Endodermal cell (in vitro differentiated cells): ENCODE measurements around the gene ZFYVE28. TPM values are rescaled to one million over a fixed set of nuclear protein-coding genes. Genes with fewer than 3 reads are reported as not detected.

Experiments
- DNase-seq: peaks from one replicate; pipeline ENCODE4 v3.0.0-alpha.2; 2017
- H3K27ac ChIP-seq: 2 replicates; pipeline ENCODE4 v1.5.1; 2013; ENCODE audit warnings: mild to moderate bottlenecking, low read depth, low read length, moderate library complexity
- H3K27me3 ChIP-seq: 2 replicates; pipeline ENCODE4 v1.6.1; 2013; ENCODE audit warnings: mild to moderate bottlenecking, low read length, moderate library complexity; ENCODE audit not compliant: insufficient read depth, control insufficient read depth, poor library complexity, severe bottlenecking
- H3K36me3 ChIP-seq: 2 replicates; pipeline ENCODE4 v1.7.0; 2013; ENCODE audit warnings: mild to moderate bottlenecking, low read length, moderate library complexity; ENCODE audit not compliant: control insufficient read depth, insufficient read depth
- H3K4me1 ChIP-seq: one replicate; pipeline ENCODE4 v1.7.0; 2013; ENCODE audit warnings: low read length; ENCODE audit not compliant: control insufficient read depth, insufficient read depth
- H3K4me3 ChIP-seq: 2 replicates; pipeline ENCODE4 v1.5.1; 2013; ENCODE audit warnings: mild to moderate bottlenecking, low read length, moderate library complexity
- H3K9ac ChIP-seq: 2 replicates; pipeline ENCODE4 v1.6.1; 2013; ENCODE audit warnings: mild to moderate bottlenecking, low read length, moderate library complexity; ENCODE audit not compliant: poor library complexity, severe bottlenecking; ENCODE audit errors: extremely low read depth
- H3K9me3 ChIP-seq: 2 replicates; pipeline ENCODE4 v1.6.1; 2013; ENCODE audit warnings: mild to moderate bottlenecking, low read length, moderate library complexity; ENCODE audit not compliant: control insufficient read depth
- H3K27ac Mint-ChIP-seq: 2 replicates; pipeline ENCODE4 v1.8.0; 2020; ENCODE audit warnings: mixed read lengths
- H3K27me3 Mint-ChIP-seq: 2 replicates; pipeline ENCODE4 v1.8.0; 2021; ENCODE audit warnings: mild to moderate bottlenecking, mixed read lengths; ENCODE audit not compliant: insufficient read depth
- H3K36me3 Mint-ChIP-seq: 2 replicates; pipeline ENCODE4 v1.8.0; 2020; ENCODE audit warnings: low read depth, mixed read lengths
- H3K4me1 Mint-ChIP-seq: 2 replicates; pipeline ENCODE4 v1.8.0; 2020; ENCODE audit warnings: mixed read lengths
- H3K4me3 Mint-ChIP-seq: 2 replicates; pipeline ENCODE4 v1.8.0; 2020; ENCODE audit warnings: mild to moderate bottlenecking, moderate library complexity, mixed read lengths
- H3K9me3 Mint-ChIP-seq: 2 replicates; pipeline ENCODE4 v1.8.0; 2020; ENCODE audit warnings: mild to moderate bottlenecking, mixed read lengths
- WGBS, 2 experiments: methylation state at CpG; one replicate each; pipeline versions ENCODE4 v1.1.5 to v1.1.7; 2013; ENCODE audit warnings: missing lambda C conversion rate in 2 of 2, mixed read lengths in 1 of 2; ENCODE audit not compliant: insufficient coverage in 1 of 2, insufficient read length in 1 of 2; 5-methylcytosine and 5-hydroxymethylcytosine counted together
- total RNA-seq, 2 donors: library from RNA; stranded (reverse); fragmentation: NEBNext Ultra II Directional in 1 of 2; extraction: Animal tissue kit (Norgen Biotek cat#: 25700) in 1 of 2; gene quantifications; 2 replicates in 1 of 2; 3 replicates in 1 of 2; pipeline ENCODE4 v1.2.1, GENCODE V29; 2021
- TF ChIP-seq, protein P1 (sequence below): fragments of 200-600 bp; sonication (generic); conservative IDR thresholded peaks from 2 replicates; pipeline ENCODE4 v1.5.0; 2021; ENCODE audit warnings: antibody characterized with exemption, mild to moderate bottlenecking

Gene ZFYVE28
- total RNA-seq, 2 donors from 2014 or later = 0.73 to 1.6 TPM

- WGBS, 2 experiments = 44 to 60% methylated on average over 10 to 15 of the region's 15 CpGs
- Mint-ChIP-seq H3K27ac (no peak overlapping the region), H3K4me1 (peaks cover 12% of the 10 kb centered on the region), H3K36me3 (no peaks in the 10 kb centered on the region), H3K9me3 (no peaks in the 10 kb centered on the region), H3K27me3 (peaks cover 4% of the 10 kb centered on the region), H3K4me3 (peak overlapping the region; percentile 51)
- TF ChIP-seq, protein P1, sequence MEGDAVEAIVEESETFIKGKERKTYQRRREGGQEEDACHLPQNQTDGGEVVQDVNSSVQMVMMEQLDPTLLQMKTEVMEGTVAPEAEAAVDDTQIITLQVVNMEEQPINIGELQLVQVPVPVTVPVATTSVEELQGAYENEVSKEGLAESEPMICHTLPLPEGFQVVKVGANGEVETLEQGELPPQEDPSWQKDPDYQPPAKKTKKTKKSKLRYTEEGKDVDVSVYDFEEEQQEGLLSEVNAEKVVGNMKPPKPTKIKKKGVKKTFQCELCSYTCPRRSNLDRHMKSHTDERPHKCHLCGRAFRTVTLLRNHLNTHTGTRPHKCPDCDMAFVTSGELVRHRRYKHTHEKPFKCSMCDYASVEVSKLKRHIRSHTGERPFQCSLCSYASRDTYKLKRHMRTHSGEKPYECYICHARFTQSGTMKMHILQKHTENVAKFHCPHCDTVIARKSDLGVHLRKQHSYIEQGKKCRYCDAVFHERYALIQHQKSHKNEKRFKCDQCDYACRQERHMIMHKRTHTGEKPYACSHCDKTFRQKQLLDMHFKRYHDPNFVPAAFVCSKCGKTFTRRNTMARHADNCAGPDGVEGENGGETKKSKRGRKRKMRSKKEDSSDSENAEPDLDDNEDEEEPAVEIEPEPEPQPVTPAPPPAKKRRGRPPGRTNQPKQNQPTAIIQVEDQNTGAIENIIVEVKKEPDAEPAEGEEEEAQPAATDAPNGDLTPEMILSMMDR = no peak
- H3K27ac ChIP-seq = no peak overlapping the region
- DNase-seq = no peak
- H3K4me1 ChIP-seq = no peaks in the 10 kb centered on the region
- peak overlapping the region; percentile 56 for H3K4me3 ChIP-seq
- H3K36me3 ChIP-seq = no peaks in the 10 kb centered on the region
- no peaks in the 10 kb centered on the region for H3K9me3 ChIP-seq
- H3K9ac ChIP-seq = no peak overlapping the region
- no peaks in the 10 kb centered on the region for H3K27me3 ChIP-seq
These were observed 16.8 kb downstream of the ZFYVE28 start for GRCh38 chr4:2401610-2401983.

- H3K4me1 ChIP-seq = no peaks in the 10 kb centered on the region
- H3K27ac ChIP-seq = no peak overlapping the region
- Mint-ChIP-seq H3K4me3 (no peak overlapping the region), H3K27me3 (peaks cover 4% of the 10 kb centered on the region), H3K36me3 (no peaks in the 10 kb centered on the region), H3K9me3 (no peaks in the 10 kb centered on the region), H3K27ac (no peak overlapping the region), H3K4me1 (peaks cover 12% of the 10 kb centered on the region)
- 86 to 100% methylated on average over 7 to 15 of the region's 15 CpGs for WGBS, 2 experiments
- no peak overlapping the region for H3K4me3 ChIP-seq
- H3K36me3 ChIP-seq = no peaks in the 10 kb centered on the region
- TF ChIP-seq, protein P1 = peak; percentile 26
- DNase-seq = peak; percentile 61
- H3K27me3 ChIP-seq = no peaks in the 10 kb centered on the region
- no peak overlapping the region for H3K9ac ChIP-seq
- no peaks in the 10 kb centered on the region for H3K9me3 ChIP-seq
These were observed 17.4 kb downstream of the ZFYVE28 start for GRCh38 chr4:2400841-2401609.

GRCh38 chr4:2399631-2400190, 18.7 kb downstream of the ZFYVE28 start:
- Mint-ChIP-seq H3K36me3 (no peaks in the 10 kb centered on the region), H3K4me1 (peaks cover 12% of the 10 kb centered on the region), H3K27ac (no peak overlapping the region), H3K9me3 (no peaks in the 10 kb centered on the region), H3K4me3 (no peak overlapping the region), H3K27me3 (peaks cover 4% of the 10 kb centered on the region)
- Histone ChIP-seq H3K4me3 (no peak overlapping the region), H3K27ac (no peak overlapping the region), H3K9me3 (no peaks in the 10 kb centered on the region), H3K4me1 (no peaks in the 10 kb centered on the region), H3K9ac (no peak overlapping the region), H3K36me3 (no peaks in the 10 kb centered on the region), H3K27me3 (no peaks in the 10 kb centered on the region)
- DNase-seq = no peak
- TF ChIP-seq, protein P1 = no peak
- 82 to 87% methylated on average over 15 to 28 of the region's 28 CpGs for WGBS, 2 experiments
